HG03571 (cell line): Measurements from ENCODE around the gene EID2.

Experiments
- ATAC-seq: cut with Tn5 transposase; IDR thresholded peaks from one replicate; pipeline ENCODE4 v1.9.1; 2021; ENCODE audit not compliant: unreplicated experiment

EID2 gene

DNA sequence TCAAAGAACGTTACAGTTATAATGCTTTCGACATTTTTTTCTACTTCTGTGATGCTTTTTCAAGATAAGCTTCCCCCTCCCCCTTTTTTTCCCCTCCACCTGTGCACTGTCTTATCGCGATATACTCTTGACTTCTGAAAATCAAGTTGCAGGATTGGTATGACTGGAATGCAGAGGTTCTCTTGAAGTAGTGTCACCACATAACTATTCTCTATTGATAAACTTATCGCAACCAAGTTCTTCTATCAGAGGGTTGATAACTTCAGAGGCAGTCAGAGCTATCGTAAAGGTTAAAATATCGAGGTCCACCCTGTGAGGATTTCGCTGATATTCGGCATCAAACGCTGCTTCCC, 820 bp downstream of the EID2 start:
- no peak for ATAC-seq

GRCh38 chr19:39533791-39534190, 6.2 kb downstream of the EID2 start:
- no peak for ATAC-seq

- peak; percentile 7 for ATAC-seq
Observed at GRCh38 chr19:39533003-39533512, 6.9 kb downstream of the EID2 start.

- peak; percentile 78 for ATAC-seq
Observed at GRCh38 chr19:39532233-39533002, 7.5 kb downstream of the EID2 start, which contains the start of gene EID2B. TSS of gene EID2B (minus strand) at chr19:39532852. CDS start at chr19:39532802, 50 bp downstream.

- ATAC-seq: no peak
Observed at GRCh38 chr19:39531834-39532232, 8.1 kb downstream of the EID2 start.

DNA sequence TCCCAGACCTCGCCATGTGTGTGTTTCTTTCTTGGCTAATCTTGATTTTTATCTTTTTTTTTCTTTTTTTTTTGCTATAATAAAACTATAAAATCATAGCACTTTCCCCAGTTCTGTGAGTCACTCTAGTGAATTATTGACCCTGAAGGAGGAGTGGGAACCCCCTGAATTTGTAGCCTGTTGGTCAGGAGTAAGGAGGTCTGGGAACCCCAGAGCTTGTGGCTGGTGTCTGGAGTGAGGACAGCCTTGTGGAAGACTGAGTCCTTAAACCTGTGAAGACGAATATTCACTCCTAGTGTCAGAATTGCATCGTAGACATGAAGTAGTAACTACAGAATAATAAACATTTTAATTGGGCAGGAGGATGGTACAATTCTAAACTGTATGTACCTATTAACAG, 14.8 kb downstream of the EID2 start:
- no peak for ATAC-seq

DNA sequence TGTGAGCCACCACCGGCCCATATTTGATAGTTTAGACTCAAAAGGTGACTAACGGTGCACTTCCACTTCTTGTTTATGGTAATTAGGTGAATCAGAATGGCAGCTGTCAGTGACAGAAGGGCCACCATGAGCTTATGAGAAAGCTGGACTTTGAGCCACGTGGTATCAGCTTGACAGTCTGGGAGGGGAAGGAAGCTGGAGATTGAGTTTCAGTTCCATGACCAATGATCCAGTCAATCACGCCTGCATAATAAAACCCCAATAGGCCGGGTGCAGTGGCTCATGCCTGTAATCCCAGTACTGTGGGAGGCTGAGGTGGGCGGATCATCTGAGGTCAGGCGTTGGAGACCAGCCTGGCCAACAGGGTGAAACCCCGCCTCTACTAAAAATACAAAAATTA, 15.5 kb downstream of the EID2 start:
- no peak for ATAC-seq

DNA sequence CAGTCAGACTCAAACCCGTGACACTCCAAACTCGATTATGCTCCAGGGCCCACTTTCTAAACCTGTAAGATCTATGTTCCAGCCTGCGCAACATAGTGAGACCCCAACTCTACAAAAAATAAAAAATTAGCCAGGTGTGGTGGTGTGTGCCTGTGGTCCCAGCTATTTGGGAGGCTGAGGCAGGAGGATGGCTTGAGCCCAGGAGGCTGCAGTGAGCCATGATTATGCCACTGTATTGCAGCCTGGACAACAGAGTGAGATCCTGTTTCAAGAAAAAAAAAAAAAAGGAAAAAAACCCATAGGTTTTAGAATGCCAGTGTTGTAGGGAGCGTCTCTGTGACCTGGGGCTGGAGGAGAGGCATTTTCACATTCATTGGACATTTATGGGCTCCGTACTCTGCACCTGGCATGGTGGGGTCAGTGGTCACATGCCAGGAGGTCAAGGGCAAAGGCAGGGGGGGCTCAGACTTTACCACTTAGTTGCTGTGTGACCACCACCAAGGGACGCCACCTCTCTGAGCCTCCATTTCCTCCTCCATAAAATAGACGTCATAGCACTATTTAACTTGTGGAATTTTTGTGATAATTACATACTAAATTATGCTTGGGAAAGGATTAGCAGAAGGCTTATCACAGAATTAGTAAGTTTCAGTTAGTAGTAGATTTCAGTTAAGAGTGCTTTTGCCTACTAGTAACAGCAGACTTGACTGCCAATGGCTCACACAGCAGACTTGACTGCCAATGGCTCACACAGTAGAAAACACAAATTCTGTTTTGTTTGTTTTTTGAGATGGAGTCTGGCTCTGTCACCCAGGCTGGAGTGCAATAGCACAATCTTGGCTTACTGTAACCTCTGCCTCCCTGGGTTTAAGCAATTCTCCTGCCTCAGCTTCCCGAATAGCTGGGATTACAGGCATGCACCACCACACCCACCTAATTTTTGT, 19.1 kb downstream of the EID2 start:
- no peak for ATAC-seq

DNA sequence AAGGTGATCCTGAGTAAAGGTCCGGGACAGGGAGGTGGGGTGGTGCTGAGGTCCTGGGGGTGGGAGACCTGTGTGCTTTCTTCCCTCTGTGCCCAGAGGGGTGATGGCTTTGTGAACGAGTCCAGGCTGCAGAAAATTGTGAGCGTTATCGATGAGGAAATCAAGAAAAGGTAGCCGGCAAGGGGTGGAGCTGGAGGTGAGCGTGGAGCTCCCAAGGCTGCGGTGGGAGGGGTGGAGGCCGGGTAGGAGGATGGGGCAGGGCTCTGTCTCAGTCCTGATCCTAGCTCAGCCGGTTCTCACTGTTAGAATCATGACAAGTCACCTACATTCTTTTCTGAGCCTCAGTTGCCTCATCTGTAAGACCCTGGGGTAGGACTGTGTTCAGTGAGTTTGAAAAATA, 21.0 kb downstream of the EID2 start:
- no peak for ATAC-seq

DNA sequence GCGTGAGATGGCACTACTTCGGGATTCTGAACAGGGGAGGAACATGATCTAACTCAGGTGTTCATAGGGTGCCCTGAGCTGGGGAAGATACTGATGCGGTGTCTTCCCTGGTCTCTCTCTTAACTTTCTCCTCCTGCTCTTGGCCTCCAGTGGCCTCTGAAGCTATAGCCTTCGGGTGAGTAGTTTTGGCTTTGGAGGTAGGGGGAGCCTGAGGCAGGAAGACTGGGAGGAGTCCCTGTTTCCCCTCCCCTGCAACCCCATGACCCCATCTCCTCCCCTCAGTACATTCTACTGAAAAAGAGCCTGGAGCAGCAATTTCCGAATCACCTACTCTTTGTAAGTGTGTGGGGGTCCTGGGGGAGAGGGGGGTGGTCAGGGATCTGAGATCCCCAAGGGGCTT, 21.5 kb downstream of the EID2 start:
- no peak for ATAC-seq

- ATAC-seq: no peak
Observed at GRCh38 chr19:39517432-39517831, 22.5 kb downstream of the EID2 start.

GRCh38 chr19:39516270-39516669, 23.7 kb downstream of the EID2 start:
- ATAC-seq: no peak

DNA sequence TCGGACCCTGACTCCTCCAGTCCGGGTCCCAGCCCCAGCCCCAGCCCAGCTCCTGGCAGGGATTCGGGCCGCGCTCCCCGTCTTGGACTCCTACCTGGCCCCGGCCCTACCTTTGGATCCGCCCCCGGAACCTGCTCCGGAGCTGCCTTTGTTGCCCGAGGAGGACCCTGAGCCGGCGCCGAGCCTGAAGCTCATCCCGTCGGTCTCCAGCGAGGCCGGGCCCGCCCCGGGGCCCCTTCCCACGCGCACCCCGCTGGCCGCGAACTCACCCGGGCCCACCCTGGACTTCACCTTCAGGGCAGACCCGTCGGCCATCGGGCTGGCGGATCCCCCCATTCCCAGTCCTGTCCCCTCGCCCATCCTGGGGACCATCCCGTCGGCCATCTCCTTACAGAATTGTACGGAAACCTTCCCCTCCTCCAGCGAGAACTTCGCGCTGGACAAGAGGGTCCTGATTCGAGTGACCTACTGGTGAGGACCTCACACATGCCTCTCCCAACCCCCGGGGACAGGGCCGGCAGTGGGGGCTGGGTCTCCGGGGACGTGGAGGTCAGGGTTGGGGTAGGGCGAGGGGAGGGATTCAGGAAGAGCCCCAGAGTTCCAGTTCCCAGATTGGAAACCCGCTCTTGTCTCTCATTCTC, 24.3 kb downstream of the EID2 start:
- no peak for ATAC-seq

- no peak for ATAC-seq
Observed at GRCh38 chr19:39514840-39515550, 25.0 kb downstream of the EID2 start, which contains the start of gene SELENOV. TSS of gene SELENOV (plus strand) at chr19:39515139. CDS start at chr19:39515213, 74 bp downstream.

DNA sequence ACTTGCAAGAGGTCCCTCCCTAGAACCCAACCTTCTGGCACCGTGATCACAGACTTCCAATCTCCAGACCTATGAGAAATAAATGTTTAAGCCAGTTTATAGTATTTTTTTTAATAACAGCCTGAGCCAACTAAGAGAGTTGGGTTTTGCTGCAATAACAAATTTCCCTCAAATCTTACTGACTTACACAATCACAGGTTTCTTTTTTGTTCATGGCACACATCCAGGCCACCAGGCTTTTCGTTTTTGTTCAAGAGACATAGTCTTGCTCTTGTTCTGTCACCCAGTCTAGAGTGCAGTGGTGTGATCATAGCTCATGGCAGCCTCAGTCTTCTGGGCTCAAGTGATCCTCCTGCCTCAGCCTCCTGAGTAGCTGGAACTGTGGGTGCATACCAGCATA, 27.0 kb downstream of the EID2 start:
- ATAC-seq: no peak

DNA sequence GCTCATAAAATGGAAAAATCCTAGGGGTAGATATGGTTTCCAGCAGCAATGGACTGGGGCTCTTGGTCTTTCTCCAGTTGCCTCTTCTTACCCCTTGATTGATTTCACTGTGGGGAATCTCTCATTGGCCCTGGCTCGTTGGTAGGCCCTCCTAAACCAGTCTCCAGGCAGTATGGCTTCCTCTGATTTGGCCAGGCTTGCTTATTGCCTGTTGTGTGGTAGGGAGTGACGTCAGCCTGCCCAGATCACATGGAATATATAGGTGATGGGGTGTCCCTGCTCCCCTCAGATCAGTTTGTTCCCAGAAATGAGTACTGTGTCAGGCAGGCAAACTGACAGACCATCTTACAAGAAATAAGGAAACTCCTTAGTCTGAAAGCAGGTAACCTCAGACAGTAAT, 30.7 kb downstream of the EID2 start:
- ATAC-seq: no peak

- no peak for ATAC-seq
Observed at GRCh38 chr19:39508629-39509028, 31.3 kb downstream of the EID2 start.

- ATAC-seq: no peak
Observed at GRCh38 chr19:39507715-39508364, 32.1 kb downstream of the EID2 start.

DNA sequence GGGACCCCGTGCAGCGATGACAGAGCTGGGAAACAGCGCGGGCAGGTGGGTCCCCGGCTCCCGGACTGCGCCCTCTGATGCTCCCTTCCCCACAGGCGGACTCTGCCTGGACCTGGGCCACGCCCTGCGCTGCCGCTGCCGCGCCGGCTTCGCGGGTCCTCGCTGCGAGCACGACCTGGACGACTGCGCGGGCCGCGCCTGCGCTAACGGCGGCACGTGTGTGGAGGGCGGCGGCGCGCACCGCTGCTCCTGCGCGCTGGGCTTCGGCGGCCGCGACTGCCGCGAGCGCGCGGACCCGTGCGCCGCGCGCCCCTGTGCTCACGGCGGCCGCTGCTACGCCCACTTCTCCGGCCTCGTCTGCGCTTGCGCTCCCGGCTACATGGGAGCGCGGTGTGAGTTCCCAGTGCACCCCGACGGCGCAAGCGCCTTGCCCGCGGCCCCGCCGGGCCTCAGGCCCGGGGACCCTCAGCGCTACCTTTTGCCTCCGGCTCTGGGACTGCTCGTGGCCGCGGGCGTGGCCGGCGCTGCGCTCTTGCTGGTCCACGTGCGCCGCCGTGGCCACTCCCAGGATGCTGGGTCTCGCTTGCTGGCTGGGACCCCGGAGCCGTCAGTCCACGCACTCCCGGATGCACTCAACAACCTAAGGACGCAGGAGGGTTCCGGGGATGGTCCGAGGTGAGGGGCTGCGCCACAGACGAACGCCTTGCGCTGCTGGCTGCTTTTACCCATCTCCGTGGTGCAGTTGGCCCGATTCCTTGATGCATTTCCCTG, 32.8 kb downstream of the EID2 start:
- no peak for ATAC-seq

- no peak for ATAC-seq
Observed at GRCh38 chr19:39506598-39506943, 33.4 kb downstream of the EID2 start.
